GM12875 (cell line): ENCODE data around the gene CEACAM16.
"Not testable (repeated sequence)": the region's sequence is repeated elsewhere in the genome, so short reads cannot be mapped to it uniquely, and the experiment has no call there.

ENCODE experiments used
- H3K4me3 ChIP-seq: one replicate; pipeline ENCODE4 v1.5.1; 2011; ENCODE audit warnings: low read depth, low read length, control low read depth
- TF ChIP-seq, protein P1 (sequence below): IDR thresholded peaks from 2 replicates; pipeline ENCODE4 v1.5.1; 2011; ENCODE audit warnings: low read depth, mild to moderate bottlenecking, control low read depth, inconsistent platforms, low read length, moderate library complexity, borderline replicate concordance; ENCODE audit not compliant: insufficient read depth

CEACAM16 gene

DNA sequence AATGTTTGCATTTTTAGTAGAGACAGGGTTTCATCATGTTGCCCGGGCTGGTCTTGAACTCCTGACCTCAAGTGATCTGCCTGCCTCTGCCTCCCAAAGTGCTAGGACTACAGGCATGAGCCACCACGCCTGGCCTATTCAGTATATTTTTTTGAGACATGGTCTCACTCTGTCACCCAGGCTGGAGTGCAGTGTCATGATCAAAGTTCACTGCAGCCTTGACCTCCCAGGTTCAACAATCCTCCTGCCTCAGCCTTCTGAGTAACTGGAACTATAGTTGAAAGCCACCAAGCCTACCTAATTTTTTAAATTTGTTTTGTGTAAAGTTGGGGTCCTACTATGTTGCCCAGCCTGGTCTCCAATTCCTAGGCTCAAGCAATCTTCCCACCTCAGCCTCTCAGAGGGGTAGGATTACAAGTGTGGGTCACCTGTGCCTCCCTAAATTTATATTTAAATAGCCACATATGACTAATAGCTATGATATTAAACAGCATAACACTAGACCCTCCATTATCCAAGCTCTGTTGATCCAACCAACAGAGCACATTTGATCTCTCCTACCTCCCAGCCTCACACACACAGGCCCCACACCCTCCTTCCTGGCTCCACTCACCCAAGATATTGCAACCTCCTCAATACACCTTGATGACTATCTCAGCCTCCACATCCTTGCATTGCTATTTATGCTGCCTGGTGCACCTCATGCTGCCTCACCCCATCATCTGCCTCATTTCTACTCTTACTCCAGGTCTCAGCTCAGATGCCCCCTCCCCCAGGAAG is 29.8 kb upstream of the CEACAM16 start:
- TF ChIP-seq, protein P1, sequence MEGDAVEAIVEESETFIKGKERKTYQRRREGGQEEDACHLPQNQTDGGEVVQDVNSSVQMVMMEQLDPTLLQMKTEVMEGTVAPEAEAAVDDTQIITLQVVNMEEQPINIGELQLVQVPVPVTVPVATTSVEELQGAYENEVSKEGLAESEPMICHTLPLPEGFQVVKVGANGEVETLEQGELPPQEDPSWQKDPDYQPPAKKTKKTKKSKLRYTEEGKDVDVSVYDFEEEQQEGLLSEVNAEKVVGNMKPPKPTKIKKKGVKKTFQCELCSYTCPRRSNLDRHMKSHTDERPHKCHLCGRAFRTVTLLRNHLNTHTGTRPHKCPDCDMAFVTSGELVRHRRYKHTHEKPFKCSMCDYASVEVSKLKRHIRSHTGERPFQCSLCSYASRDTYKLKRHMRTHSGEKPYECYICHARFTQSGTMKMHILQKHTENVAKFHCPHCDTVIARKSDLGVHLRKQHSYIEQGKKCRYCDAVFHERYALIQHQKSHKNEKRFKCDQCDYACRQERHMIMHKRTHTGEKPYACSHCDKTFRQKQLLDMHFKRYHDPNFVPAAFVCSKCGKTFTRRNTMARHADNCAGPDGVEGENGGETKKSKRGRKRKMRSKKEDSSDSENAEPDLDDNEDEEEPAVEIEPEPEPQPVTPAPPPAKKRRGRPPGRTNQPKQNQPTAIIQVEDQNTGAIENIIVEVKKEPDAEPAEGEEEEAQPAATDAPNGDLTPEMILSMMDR: no peak

DNA sequence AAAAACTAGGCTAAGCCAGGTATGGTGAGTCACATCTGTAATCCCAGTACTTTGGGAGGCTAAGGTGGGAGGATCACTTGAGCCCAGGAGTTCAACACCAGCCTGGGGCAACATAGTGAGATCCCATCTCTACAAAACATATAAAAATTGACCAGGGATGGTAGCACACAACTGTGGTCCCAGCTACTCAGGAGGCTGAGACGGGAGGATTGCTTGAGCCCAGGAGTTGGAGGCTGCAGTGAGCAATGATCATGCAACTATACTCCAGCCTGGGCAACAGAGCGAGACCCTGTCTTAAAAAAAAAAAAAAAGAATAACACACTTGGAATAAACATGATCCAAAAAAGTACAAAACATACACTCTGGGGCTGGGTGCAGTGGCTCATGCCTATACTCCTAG is 28.9 kb upstream of the CEACAM16 start:
- H3K4me3 ChIP-seq: not testable (repeated sequence)

More for the DNA sequence above, 29.8 kb upstream of the CEACAM16 start:
- no peak overlapping the region for H3K4me3 ChIP-seq

DNA sequence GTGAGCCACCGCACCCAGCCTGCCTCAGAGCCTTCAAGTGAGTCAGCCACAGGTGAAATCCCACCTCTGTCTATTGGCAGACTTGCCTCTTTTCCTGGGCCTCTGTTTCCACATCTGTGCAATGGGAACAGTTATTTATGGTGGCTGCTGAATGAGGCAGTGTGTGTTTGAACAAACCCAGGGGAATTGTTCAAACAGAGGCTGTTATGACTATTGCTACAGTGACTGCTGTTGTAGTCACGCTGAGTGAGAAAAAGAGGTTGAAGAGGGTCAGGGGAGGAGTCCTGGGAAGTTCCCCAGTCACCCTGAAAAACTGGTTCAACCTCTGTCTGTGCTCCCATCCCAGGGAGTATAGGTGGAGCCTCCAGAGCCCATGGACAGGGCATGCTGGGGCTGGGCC is 27.6 kb upstream of the CEACAM16 start, which contains the start of gene CEACAM19:
Gene CEACAM19, plus strand, starts transcription at position 83 of the 400 bp plus-strand sequence. CDS start 450 bp downstream, outside the sequence.
- H3K4me3 ChIP-seq: no peak within 1 kb of the TSS
- TF ChIP-seq, protein P1: no peak

DNA sequence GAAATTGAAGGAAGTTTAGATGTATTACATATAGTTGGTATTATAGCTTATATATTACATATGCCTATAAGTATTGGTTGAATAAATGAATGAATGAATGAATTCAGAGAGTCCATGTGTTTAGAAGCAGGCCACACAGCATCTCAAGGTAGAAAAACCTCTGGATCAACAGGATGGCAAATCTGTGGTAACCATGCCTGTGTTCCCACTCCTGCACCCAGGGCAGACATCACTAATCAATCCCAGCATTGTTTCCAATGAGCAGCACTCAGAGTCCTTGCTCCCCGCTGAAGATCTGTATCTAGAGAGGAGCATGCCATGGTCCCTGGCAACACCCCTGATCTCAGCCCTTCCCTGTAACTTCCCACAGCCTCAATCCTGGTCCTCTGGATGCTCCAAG is 26.7 kb upstream of the CEACAM16 start:
- no peak overlapping the region for H3K4me3 ChIP-seq
- TF ChIP-seq, protein P1: no peak

DNA sequence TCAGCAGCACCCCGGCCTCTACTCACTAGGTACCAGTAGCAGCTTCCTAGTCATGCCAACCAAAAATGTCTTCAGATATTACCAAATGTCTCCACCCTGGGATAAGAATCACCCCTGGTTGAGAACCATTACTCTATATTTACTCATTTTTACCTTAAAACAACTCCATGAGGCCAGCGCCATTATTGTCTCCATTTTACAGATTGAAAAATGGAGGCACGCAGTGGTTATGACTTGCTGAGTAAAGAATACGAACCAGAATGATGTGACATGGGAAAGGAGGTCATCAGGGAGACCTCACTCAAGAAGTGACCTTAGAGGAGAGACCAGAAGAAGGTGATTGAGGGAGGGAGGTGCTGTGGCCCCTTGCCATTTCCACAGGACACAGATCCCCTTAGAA is 25.4 kb upstream of the CEACAM16 start:
- TF ChIP-seq, protein P1: no peak
- no peak overlapping the region for H3K4me3 ChIP-seq

DNA sequence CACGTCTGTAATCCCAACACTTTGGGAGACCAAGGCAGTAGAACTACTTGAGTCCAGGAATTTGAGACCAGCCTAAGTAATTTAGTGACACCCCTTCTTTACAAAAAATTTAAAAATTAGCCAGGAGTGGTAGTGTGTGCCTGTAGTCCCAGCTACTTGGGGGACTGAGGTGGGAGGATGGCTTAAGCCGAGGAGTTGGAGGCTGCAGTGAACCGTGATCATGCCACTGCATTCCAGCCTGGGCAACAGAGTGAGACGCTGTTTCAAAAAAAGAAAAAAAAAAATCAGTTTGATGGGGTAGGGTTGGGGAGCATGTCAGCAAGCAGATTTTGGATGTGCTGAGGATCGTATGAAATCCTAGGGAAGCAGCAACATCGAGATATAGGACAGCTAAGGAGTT is 23.4 kb upstream of the CEACAM16 start:
- TF ChIP-seq, protein P1: no peak
- no peak overlapping the region for H3K4me3 ChIP-seq

DNA sequence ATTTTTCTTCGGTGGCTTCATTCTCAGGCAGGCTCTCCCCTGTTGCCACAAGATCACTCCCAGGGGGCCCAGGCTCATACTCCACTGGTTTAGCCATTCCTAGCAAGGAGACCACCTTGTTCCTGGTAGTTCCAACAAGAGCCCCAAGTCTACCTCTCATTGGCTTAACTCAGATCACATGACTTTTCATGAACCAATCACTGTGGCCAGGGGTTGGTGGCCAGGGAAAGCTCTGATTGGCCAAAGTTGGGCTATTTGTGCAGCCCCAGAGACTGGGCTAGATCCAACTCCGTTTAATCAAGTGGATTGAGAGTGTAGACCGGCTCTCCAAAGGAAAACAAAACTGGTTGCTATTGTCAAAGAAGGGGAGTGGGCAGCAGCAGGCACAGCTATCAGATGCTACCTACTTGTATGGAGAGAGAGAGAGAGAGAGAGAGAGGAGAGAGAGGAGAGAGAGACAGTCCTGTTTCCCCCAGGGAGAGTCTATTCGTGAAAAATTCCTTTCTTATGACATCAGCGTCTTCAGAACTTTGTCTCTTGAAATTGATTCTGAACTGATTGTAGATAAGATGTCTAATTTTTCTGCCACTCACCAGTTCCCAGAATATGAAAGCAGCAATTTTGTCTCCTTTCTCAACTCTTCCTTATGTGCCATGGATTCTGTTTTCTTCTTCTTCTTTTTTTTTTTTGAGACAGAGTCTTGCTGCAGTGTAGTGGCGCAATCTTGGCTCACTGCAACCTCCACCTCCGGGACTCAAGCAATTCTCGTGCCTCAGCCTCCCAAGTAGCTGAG is 21.7 kb upstream of the CEACAM16 start:
- TF ChIP-seq, protein P1: no peak
- no peak overlapping the region for H3K4me3 ChIP-seq
